SK-N-SH (cell line): ENCODE results near the gene CDK10. TPM values are rescaled to one million over a fixed set of nuclear protein-coding genes. Genes with fewer than 3 reads are reported as not detected.

Source experiments
- CTCF ChIA-PET: fragments of 300-600, 350-600 bp; formaldehyde crosslinking; extraction: SDS; loops from one replicate; lab custom pipeline; 2021; lab: Yijun Ruan, JAX
- POLR2A ChIA-PET: fragments of 350-600 bp; sonication (Branson Sonifier 250); formaldehyde crosslinking; extraction: SDS; loops from one replicate; lab custom pipeline; 2020; ENCODE audit warnings: antibody characterized with exemption, inconsistent platforms; lab: Yijun Ruan, JAX
- DNase-seq: peaks from one replicate; pipeline ENCODE4 v3.0.0; 2012
- H2AFZ ChIP-seq: fragments of 200-600 bp; sonication (generic); 2 replicates; pipeline ENCODE4 v1.8.1; 2016; ENCODE audit warnings: antibody characterized with exemption, mild to moderate bottlenecking, low read depth
- H3F3A ChIP-seq: fragments of 200-600 bp; sonication (generic); replicated peaks from 2 replicates; pipeline ENCODE3; 2016; ENCODE audit warnings: antibody characterized with exemption, mild to moderate bottlenecking; ENCODE audit not compliant: insufficient read depth
- H3K27ac ChIP-seq, 2 experiments: fragments of 200-500 bp in 1 of 2; fragments of 200-600 bp in 1 of 2; sonication (Bioruptor generic) in 1 of 2; sonication (generic), shearing (Covaris generic) in 1 of 2; 2 replicates each; pipeline versions ENCODE4 v1.5.1 to v1.6.1; 2014 to 2016; ENCODE audit warnings: low read depth in 2 of 2, inconsistent platforms in 1 of 2, low read length in 1 of 2, mild to moderate bottlenecking in 1 of 2, mixed read lengths in 1 of 2
- H3K27me3 ChIP-seq: fragments of 200-600 bp; sonication (generic), shearing (Covaris generic); 2 replicates; pipeline ENCODE4 v1.6.1; 2016; ENCODE audit warnings: mixed run types; ENCODE audit not compliant: insufficient read depth
- H3K36me3 ChIP-seq, 2 experiments: fragments of 200-500 bp in 1 of 2; fragments of 200-600 bp in 1 of 2; sonication (Bioruptor generic) in 1 of 2; sonication (generic) in 1 of 2; replicated peaks in 1 of 2; 2 replicates each; pipeline versions ENCODE3 to v1.5.1; 2014 to 2016; ENCODE audit warnings: low read length in 1 of 2, mild to moderate bottlenecking in 1 of 2; ENCODE audit not compliant: insufficient read depth in 2 of 2, control insufficient read depth in 1 of 2
- H3K4me1 ChIP-seq, 2 experiments: fragments of 200-500 bp in 1 of 2; fragments of 200-600 bp in 1 of 2; sonication (Bioruptor generic) in 1 of 2; sonication (generic), shearing (Covaris generic) in 1 of 2; 2 replicates each; pipeline versions ENCODE4 v1.5.1 to v1.6.1; 2014 to 2016; ENCODE audit warnings: low read depth in 1 of 2, low read length in 1 of 2, mixed run types in 1 of 2; ENCODE audit not compliant: insufficient read depth in 2 of 2, control insufficient read depth in 1 of 2
- H3K4me2 ChIP-seq: fragments of 200-600 bp; sonication (generic), shearing (Covaris generic); 2 replicates; pipeline ENCODE4 v1.6.1; 2017; ENCODE audit warnings: mixed run types
- H3K4me3 ChIP-seq, 2 experiments: fragments of 200-500 bp in 1 of 2; fragments of 200-600 bp in 1 of 2; sonication (Bioruptor generic) in 1 of 2; sonication (generic), shearing (Covaris generic) in 1 of 2; 2 replicates each; pipeline versions ENCODE4 v1.5.1 to v1.8.1; 2014 to 2016; ENCODE audit warnings: low read depth in 2 of 2, inconsistent platforms in 1 of 2, low read length in 1 of 2, mild to moderate bottlenecking in 1 of 2, mixed read lengths in 1 of 2, moderate library complexity in 1 of 2
- H3K79me2 ChIP-seq: fragments of 200-600 bp; sonication (generic); 2 replicates; pipeline ENCODE4 v1.8.1; 2017; ENCODE audit warnings: mild to moderate bottlenecking; ENCODE audit not compliant: insufficient read depth
- H3K9ac ChIP-seq: fragments of 200-600 bp; sonication (generic); 2 replicates; pipeline ENCODE4 v1.6.1; 2017; ENCODE audit warnings: mixed run types
- H3K9me2 ChIP-seq: fragments of 200-600 bp; sonication (generic); 2 replicates; pipeline ENCODE4 v1.6.1; 2017; ENCODE audit warnings: mixed run types
- H3K9me3 ChIP-seq: fragments of 200-600 bp; sonication (generic); 2 replicates; pipeline ENCODE4 v1.6.1; 2017; ENCODE audit warnings: mixed run types, mild to moderate bottlenecking, moderate library complexity
- H4K20me1 ChIP-seq: fragments of 200-600 bp; sonication (generic); 2 replicates; pipeline ENCODE4 v1.6.1; 2017; ENCODE audit warnings: mild to moderate bottlenecking, mixed run types; ENCODE audit not compliant: insufficient read depth
- ELF1 ChIP-seq: IDR thresholded peaks from 2 replicates; pipeline ENCODE4 v1.4.0; 2012
- EZH2phosphoT487 ChIP-seq: fragments of 200-600 bp; sonication (generic); IDR thresholded peaks from 2 replicates; pipeline ENCODE4 v1.6.1; 2017; ENCODE audit warnings: low read depth, mixed run types, mild to moderate bottlenecking, antibody characterized with exemption, moderate library complexity, borderline replicate concordance
- FOSL2 ChIP-seq: IDR thresholded peaks from 2 replicates; pipeline ENCODE4 v1.4.0; 2012; ENCODE audit warnings: low read depth, mild to moderate bottlenecking, moderate library complexity, borderline replicate concordance
- FOXM1 ChIP-seq: IDR thresholded peaks from 2 replicates; pipeline ENCODE4 v1.4.0; 2012; ENCODE audit warnings: low read depth, mild to moderate bottlenecking
- GATA2 ChIP-seq: sonication (generic); formaldehyde crosslinking; IDR thresholded peaks from 2 replicates; pipeline ENCODE4 v1.5.0; 2020; ENCODE audit warnings: mild to moderate bottlenecking, missing genetic modification reagents
- JUND ChIP-seq: IDR thresholded peaks from 2 replicates; pipeline ENCODE4 v1.4.0; 2012
- MEF2A ChIP-seq: IDR thresholded peaks from 2 replicates; pipeline ENCODE4 v1.4.0; 2012; ENCODE audit warnings: low read depth, borderline replicate concordance
- MXI1 ChIP-seq: IDR thresholded peaks from 2 replicates; pipeline ENCODE4 v1.6.1; 2012; ENCODE audit warnings: mild to moderate bottlenecking, low read depth, low read length, improper control_type of control experiment
- NFIC ChIP-seq: IDR thresholded peaks from 2 replicates; pipeline ENCODE4 v1.4.0; 2012; ENCODE audit warnings: borderline replicate concordance
- RAD21 ChIP-seq: IDR thresholded peaks from 2 replicates; pipeline ENCODE4 v1.6.1; 2012; ENCODE audit warnings: mild to moderate bottlenecking, low read length
- RXRA ChIP-seq: IDR thresholded peaks from 2 replicates; pipeline ENCODE4 v1.4.0; 2012; ENCODE audit warnings: low read depth, mild to moderate bottlenecking, borderline replicate concordance
- SIN3A ChIP-seq: IDR thresholded peaks from 2 replicates; pipeline ENCODE4 v1.6.1; 2012; ENCODE audit warnings: low read depth, mild to moderate bottlenecking, low read length, moderate library complexity, borderline replicate concordance
- TAF1 ChIP-seq: IDR thresholded peaks from 2 replicates; pipeline ENCODE4 v1.6.1; 2012; ENCODE audit warnings: low read depth, mild to moderate bottlenecking, low read length, moderate library complexity, borderline replicate concordance
- TEAD4 ChIP-seq: IDR thresholded peaks from 2 replicates; pipeline ENCODE4 v1.4.0; 2012; ENCODE audit warnings: mild to moderate bottlenecking, borderline replicate concordance; ENCODE audit not compliant: insufficient read depth
- WGBS: methylation state at CpG from one replicate; pipeline ENCODE4 v1.1.6; 2017; ENCODE audit warnings: low lambda C conversion rate; 5-methylcytosine and 5-hydroxymethylcytosine counted together
- polyA plus RNA-seq, 3 experiments: library from polyadenylated mRNA; depleted of rRNA; stranded (reverse); fragments of >200 nt; gene quantifications; 2 replicates each; pipeline ENCODE4 v1.2.3, GENCODE V29; 2012
- TF ChIP-seq, protein P1 (sequence below): IDR thresholded peaks from 2 replicates; pipeline ENCODE4 v1.4.0; 2012; ENCODE audit warnings: low read depth, borderline replicate concordance
- TF ChIP-seq, protein P2 (sequence below): IDR thresholded peaks from 2 replicates; pipeline ENCODE4; 2012
- TF ChIP-seq, protein P3 (sequence below): fragments of 200-600 bp; sonication (generic); IDR thresholded peaks from 2 replicates; pipeline ENCODE4 v1.6.1; 2017; ENCODE audit warnings: antibody characterized with exemption, mild to moderate bottlenecking, moderate library complexity

CDK10 gene
- polyA plus RNA-seq, 1 of the 3 experiments (the other 2 are of a cell fraction), result 84.7 TPM

DNA sequence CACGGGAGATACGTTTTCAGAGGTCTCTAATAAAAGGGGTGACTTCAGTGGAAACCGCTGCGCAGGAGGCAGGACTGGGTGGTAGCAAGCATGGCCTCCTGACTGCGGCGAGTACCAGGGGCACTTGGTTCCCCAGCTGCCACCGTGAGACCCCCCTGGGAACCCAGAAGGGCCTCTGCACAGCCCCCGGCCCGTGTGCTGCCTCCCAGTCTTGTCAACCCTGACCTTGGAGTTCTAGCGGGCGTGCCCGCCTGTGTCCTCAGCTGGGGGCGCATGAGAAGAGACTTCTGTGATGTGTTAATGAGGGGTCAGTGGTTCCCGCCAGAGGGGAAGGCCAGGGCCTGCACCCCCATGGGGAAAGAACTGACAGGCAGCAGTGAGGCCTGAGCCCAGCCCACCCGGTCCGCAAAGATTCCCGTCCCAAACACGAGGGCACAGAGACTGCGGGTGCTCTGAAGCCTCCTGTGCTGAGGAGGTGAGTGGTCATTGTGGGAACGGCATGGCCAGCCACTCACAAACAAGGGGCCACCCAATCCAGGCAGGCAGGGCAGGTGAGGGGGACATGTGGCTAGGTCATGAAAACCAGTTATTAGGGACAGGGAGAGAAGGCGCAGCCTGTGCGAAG lies 44.2 kb downstream of the CDK10 start:
- H3F3A ChIP-seq, result peaks cover 6% of the 10 kb centered on the region
- H3K9me3 ChIP-seq, result no peaks in the 10 kb centered on the region
- POLR2A ChIA-PET, result no interaction called here
- TF ChIP-seq JUND (no peak), TEAD4 (no peak), EZH2phosphoT487 (no peak), FOXM1 (no peak), FOSL2 (no peak), TAF1 (no peak), GATA2 (CRISPR knock-in tag) (no peak), MXI1 (no peak), RAD21 (no peak), NFIC (no peak), ELF1 (no peak), MEF2A (no peak), SIN3A (no peak)
- TF ChIP-seq, protein P1, sequence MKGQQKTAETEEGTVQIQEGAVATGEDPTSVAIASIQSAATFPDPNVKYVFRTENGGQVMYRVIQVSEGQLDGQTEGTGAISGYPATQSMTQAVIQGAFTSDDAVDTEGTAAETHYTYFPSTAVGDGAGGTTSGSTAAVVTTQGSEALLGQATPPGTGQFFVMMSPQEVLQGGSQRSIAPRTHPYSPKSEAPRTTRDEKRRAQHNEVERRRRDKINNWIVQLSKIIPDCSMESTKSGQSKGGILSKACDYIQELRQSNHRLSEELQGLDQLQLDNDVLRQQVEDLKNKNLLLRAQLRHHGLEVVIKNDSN, result no peak
- TF ChIP-seq, protein P2, sequence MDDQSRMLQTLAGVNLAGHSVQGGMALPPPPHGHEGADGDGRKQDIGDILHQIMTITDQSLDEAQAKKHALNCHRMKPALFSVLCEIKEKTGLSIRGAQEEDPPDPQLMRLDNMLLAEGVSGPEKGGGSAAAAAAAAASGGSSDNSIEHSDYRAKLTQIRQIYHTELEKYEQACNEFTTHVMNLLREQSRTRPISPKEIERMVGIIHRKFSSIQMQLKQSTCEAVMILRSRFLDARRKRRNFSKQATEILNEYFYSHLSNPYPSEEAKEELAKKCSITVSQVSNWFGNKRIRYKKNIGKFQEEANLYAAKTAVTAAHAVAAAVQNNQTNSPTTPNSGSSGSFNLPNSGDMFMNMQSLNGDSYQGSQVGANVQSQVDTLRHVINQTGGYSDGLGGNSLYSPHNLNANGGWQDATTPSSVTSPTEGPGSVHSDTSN, result no peak
- H3K79me2 ChIP-seq, result peaks cover 30% of the 10 kb centered on the region
- H3K4me1 ChIP-seq, result no peaks in the 10 kb centered on the region; a peak in 1 of 4 replicates
- H3K9ac ChIP-seq, result no peak overlapping the region
- CTCF ChIA-PET, result interaction anchor here (1.2 kb wide), 1 partner anchor 130 kb away, joined by 3 read pairs; no protein-coding TSS in a partner anchor
- H3K9me2 ChIP-seq, result no peaks in the 10 kb centered on the region
- peaks cover 34 to 53% of the 10 kb centered on the region in 2 experiments for H3K36me3 ChIP-seq
- no peak overlapping the region for H3K27ac ChIP-seq
- 94% methylated on average over 14 of the region's 22 CpGs for whole genome bisulfite sequencing
- H3K27me3 ChIP-seq, result no peaks in the 10 kb centered on the region
- H4K20me1 ChIP-seq, result 0 out of 2 replicates have a peak, but pooled peaks cover under 1% of the 10 kb centered on the region
- no peak overlapping the region for H2AFZ ChIP-seq
- no peak overlapping the region for H3K4me2 ChIP-seq
- no peak overlapping the region for H3K4me3 ChIP-seq
- no peak for DNase-seq

DNA sequence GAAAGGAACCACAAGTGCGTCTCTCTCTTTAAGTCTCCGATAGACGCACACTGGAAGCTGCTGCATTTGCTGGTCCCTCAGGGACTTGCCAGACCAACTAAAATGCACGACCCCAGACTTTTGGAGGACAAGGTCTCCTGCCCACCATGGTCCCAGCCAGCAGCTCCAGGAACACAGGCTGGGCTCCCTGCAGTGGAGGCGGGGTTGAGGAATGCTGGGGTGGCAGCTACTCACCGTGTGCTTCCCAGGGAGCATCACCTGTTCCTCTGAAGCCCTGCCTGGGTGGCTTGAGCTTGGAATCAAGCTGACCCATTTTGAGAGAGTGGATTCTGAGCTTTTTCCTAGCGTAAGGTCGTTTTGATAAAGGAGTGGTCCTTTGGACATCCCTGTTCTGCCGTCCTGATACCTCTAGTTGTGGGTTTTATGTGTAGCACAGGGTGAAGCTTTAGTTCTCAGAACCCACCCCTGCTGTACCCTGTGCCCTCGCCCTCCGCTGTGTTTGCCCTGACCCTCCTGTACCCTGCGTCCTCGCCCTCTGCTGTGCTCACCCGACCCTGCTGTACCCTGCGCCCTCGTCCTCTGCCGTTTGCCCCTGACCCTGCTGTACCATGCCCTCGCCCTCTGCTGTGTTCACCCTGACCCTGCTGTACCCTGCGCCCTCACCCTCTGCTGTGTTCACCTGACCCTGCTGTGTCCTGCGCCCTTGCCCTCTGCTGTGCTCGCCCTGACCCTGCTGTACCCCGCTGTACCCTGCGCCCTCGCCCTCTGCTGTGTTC lies 45.8 kb downstream of the CDK10 start:
- Histone ChIP-seq H2AFZ (no peak overlapping the region), H4K20me1 (no peaks in the 10 kb centered on the region; the same call in 1 of the 2 replicates), H3K9me3 (no peaks in the 10 kb centered on the region), H3K4me3 (no peak overlapping the region), H3F3A (peaks cover 7% of the 10 kb centered on the region), H3K9me2 (no peaks in the 10 kb centered on the region), H3K9ac (no peak overlapping the region), H3K27ac (no peak overlapping the region), H3K27me3 (no peaks in the 10 kb centered on the region), H3K79me2 (peaks cover 26% of the 10 kb centered on the region; the same call in 1 of the 2 replicates)
- ChIA-PET CTCF (interaction anchor here (1.0 kb wide), 1 partner anchor 61 kb away, joined by 4 read pairs; no protein-coding TSS in a partner anchor), POLR2A (no interaction called here)
- WGBS, result 85% methylated on average over 12 of the region's 24 CpGs
- no peak for DNase-seq
- TF ChIP-seq FOXM1 (no peak), RXRA (no peak), RAD21 (no peak), TEAD4 (no peak)
- TF ChIP-seq, protein P3, sequence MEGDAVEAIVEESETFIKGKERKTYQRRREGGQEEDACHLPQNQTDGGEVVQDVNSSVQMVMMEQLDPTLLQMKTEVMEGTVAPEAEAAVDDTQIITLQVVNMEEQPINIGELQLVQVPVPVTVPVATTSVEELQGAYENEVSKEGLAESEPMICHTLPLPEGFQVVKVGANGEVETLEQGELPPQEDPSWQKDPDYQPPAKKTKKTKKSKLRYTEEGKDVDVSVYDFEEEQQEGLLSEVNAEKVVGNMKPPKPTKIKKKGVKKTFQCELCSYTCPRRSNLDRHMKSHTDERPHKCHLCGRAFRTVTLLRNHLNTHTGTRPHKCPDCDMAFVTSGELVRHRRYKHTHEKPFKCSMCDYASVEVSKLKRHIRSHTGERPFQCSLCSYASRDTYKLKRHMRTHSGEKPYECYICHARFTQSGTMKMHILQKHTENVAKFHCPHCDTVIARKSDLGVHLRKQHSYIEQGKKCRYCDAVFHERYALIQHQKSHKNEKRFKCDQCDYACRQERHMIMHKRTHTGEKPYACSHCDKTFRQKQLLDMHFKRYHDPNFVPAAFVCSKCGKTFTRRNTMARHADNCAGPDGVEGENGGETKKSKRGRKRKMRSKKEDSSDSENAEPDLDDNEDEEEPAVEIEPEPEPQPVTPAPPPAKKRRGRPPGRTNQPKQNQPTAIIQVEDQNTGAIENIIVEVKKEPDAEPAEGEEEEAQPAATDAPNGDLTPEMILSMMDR, result no peak
- TF ChIP-seq, protein P1, result no peak
- TF ChIP-seq, all 33 proteins: peak for 0
- H3K4me1 ChIP-seq, result no peaks in the 10 kb centered on the region; a peak in 1 of 4 replicates
- H3K36me3 ChIP-seq, result peaks cover 46 to 55% of the 10 kb centered on the region in 2 experiments
- no peak overlapping the region for H3K4me2 ChIP-seq
